Renal pelvis (tissue), 4 donors: Measurements from ENCODE around the gene ALLC. TPM values are rescaled to one million over a fixed set of nuclear protein-coding genes. Genes with fewer than 3 reads are reported as not detected.

Source experiments
- DNase-seq: peaks from one replicate; pipeline ENCODE4 v3.0.0-alpha.2; 2013
- polyA plus RNA-seq, 3 donors: library from polyadenylated mRNA; unstranded; fragments of 120-200 nt; gene quantifications; one replicate each; pipeline ENCODE4 v1.2.1, GENCODE V29; 2013; ENCODE audit not compliant: insufficient read length in 3 of 3

The ALLC gene
- polyA plus RNA-seq, 3 donors, result not detected

- DNase-seq, result peak; percentile 33
Measured at GRCh38 chr2:3712831-3713503, 55.0 kb downstream of the ALLC start.

GRCh38 chr2:3718679-3719078 is 60.7 kb downstream of the ALLC start:
- no peak for DNase-seq

GRCh38 chr2:3725002-3725401 is 67.0 kb downstream of the ALLC start:
- no peak for DNase-seq

- DNase-seq, result no peak
Measured at GRCh38 chr2:3725458-3726250, 67.7 kb downstream of the ALLC start.

- DNase-seq, result no peak
Measured at GRCh38 chr2:3726511-3726910, 68.5 kb downstream of the ALLC start.

- no peak for DNase-seq
Measured at GRCh38 chr2:3727397-3728045, 69.5 kb downstream of the ALLC start.

GRCh38 chr2:3728104-3729054 is 70.4 kb downstream of the ALLC start:
- DNase-seq, result peak; percentile 69

- DNase-seq, result no peak
Measured at GRCh38 chr2:3729055-3729448, 71.1 kb downstream of the ALLC start.

- DNase-seq, result no peak
Measured at GRCh38 chr2:3729786-3730185, 71.8 kb downstream of the ALLC start.

GRCh38 chr2:3730646-3731045 is 72.6 kb downstream of the ALLC start:
- no peak for DNase-seq

GRCh38 chr2:3731829-3732228 is 73.8 kb downstream of the ALLC start:
- DNase-seq, result no peak

GRCh38 chr2:3736112-3736511 is 78.1 kb downstream of the ALLC start:
- DNase-seq, result no peak

GRCh38 chr2:3737128-3737527 is 79.1 kb downstream of the ALLC start:
- DNase-seq, result no peak

- DNase-seq, result no peak
Measured at GRCh38 chr2:3738454-3738853, 80.5 kb downstream of the ALLC start.

GRCh38 chr2:3739313-3739712 is 81.3 kb downstream of the ALLC start:
- DNase-seq, result no peak

GRCh38 chr2:3741396-3741795 is 83.4 kb downstream of the ALLC start:
- no peak for DNase-seq

GRCh38 chr2:3741867-3742602 is 84.0 kb downstream of the ALLC start:
- DNase-seq, result no peak

- DNase-seq, result no peak
Measured at GRCh38 chr2:3742743-3743508, 84.9 kb downstream of the ALLC start.

- no peak for DNase-seq
Measured at GRCh38 chr2:3743951-3744555, 86.1 kb downstream of the ALLC start.

- DNase-seq, result no peak
Measured at GRCh38 chr2:3745920-3746319, 87.9 kb downstream of the ALLC start.
